Measurements from ENCODE around the gene PCSK5.
"Not testable (repeated sequence)": the region's sequence is repeated elsewhere in the genome, so short reads cannot be mapped to it uniquely, and the experiment has no call there.

PCSK5 gene

DNA sequence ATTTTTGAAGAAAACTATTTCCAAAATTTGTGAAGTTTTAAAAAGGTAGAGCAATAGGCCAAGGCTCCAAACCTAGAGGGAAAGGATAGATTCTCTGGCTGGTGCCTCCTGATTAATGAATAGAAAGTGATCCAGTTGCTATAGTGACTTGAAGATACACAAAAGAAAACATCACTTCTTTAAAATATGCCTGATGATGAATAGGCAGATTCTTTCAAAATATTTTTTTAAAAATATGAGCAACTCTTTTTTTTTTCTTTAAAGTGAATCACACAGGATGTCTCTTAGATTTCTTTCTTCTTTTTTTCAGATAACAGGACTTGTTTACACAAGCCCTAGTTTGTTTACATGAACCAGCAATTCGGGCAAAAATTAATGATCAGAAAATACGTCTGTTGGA lies 379.3 kb downstream of the PCSK5 start:
- DNase-seq (ENCODE audit: low read depth, low spot score): no peak
- H3K27ac ChIP-seq: no peak overlapping the region

DNA sequence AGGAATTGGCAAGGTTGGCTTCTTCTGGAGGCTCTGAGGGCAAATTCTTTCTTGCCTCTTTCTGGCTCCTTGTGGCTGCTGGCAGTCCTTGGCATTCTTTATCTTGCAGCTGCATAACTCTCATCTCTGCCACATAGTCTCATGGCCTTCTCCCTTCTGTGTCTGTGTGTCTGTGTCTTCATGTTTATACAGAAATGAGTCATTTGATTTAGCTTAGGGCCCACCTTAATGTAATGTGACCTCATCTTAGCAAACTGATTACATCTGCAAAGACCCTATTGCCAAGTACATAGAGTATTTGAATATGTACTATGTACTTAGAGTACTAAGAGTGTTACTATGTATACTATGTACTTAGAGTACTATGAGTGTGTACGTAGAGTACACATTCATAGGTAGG lies 381.3 kb downstream of the PCSK5 start:
- H3K27ac ChIP-seq: no peak overlapping the region
- DNase-seq (ENCODE audit: low read depth, low spot score): no peak

DNA sequence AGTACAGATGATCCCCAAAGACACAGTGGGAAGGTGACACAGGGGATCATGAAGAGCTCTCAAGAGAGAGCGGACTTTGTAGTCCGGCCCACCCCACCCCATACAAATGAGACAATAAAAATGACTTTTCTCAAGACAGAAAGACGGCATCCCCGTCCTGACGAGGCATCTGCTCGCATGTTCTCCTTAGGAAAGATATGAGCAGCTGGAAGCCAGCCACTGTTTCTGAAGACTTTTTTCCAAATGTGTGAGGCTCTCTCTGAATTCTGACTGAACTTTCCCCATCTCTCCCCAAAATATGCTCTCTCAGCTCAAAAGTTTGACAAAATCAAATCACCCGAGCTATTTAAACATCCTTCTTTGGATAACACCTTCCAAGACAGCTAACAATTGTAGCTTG lies 398.6 kb downstream of the PCSK5 start:
- no peak overlapping the region for H3K27ac ChIP-seq
- DNase-seq (ENCODE audit: low read depth, low spot score): no peak

DNA sequence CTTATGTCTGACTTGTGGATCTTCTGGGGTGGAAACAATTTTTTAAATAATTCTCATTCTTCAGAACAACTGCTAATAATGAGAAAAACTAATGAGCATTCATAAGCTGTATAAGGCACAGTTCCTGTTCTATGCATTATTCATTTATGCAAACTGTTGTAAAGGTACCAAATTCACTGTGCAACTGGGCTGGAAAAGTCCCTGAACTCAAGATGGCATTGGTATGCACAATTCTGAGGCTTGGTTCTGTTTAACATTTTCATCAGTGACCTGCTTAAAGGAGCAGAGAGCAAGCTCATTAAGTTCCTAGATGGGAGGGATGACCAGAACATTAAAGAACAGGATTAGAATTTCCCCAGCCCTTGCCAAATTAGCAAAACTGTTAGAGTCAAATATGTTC lies 399.2 kb downstream of the PCSK5 start:
- no peak overlapping the region for H3K27ac ChIP-seq
- DNase-seq (ENCODE audit: low read depth, low spot score): no peak

DNA sequence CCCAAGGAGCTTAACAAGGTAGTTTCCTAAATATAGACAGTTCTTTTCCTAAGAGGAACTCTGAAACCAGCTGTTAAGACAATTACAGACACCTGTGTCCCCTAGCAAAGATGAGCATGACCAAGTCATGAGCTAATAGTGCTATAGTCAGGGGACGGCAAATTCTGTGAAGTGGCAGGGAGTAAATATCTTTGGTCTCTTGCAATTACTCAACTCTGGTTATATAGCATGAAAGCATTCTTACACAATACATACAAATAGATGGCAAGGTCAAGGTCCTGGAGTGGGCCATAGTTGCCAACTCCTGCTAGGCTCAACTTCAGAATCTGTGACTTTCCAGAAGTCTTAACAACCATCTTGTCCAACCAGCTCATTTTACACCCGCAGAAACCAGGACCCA lies 400.1 kb downstream of the PCSK5 start:
- H3K27ac ChIP-seq: no peak overlapping the region
- DNase-seq (ENCODE audit: low read depth, low spot score): no peak

DNA sequence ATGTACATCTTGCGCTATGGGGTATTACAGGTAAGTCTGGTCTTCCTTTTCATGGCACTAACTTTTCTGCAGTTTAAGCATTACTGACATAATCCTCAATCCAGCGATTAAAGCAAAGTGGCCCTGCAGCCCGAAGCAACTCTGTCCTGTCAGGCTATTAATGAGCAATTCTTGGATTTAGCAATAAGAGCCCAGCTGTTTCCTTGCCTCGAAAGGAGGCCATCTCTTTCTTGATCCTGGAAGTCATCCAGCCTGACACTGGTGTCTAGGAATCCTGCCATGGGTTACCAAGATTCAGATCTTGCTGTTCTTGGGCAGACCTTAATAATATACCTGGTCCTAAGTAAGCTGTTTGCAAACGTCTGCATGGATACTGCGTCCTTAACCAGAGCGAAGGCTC lies 401.8 kb downstream of the PCSK5 start:
- H3K27ac ChIP-seq: no peak overlapping the region
- DNase-seq (ENCODE audit: low read depth, low spot score): no peak

DNA sequence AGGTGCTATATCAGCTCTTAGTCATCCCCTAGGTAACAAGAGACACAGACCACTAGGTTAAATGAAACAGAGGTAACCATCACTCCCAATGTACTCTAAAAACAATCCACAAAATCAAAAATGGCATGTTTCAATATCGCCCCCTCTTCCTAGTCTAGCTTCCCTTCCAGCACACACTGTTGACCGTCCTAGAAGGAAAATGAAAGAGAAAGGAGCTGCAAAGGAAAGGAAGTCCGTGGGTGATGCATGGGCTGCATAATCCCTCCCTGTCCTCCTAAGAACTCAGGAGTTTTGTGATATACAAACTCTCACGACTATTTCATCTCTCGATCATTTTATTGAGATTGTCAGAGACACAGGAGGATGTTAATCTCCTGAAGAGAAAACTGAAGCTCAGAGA lies 402.2 kb downstream of the PCSK5 start:
- no peak for DNase-seq (ENCODE audit: low read depth, low spot score)

DNA sequence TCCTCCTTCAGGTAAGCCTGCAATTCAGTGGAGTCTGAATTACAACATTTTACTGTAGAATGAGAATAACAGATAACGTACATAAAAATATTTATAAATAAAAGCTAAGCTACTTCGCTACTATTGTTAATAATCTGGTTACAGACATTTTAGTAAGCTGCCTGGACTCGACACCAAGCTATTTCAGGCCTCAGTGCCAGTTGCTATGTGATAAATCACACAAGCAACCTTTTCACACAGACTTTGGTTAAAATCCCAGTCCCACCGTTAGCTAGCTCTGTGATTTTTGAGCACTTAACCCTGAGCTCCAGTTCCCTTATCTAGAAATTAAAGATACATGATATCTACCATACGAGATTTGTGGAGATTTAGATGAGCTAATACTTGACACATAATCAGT lies 403.8 kb downstream of the PCSK5 start:
- DNase-seq (ENCODE audit: low read depth, low spot score): no peak
- H3K27ac ChIP-seq: no peak overlapping the region

More for the DNA sequence above, 402.2 kb downstream of the PCSK5 start:
- no peak overlapping the region for H3K27ac ChIP-seq

DNA sequence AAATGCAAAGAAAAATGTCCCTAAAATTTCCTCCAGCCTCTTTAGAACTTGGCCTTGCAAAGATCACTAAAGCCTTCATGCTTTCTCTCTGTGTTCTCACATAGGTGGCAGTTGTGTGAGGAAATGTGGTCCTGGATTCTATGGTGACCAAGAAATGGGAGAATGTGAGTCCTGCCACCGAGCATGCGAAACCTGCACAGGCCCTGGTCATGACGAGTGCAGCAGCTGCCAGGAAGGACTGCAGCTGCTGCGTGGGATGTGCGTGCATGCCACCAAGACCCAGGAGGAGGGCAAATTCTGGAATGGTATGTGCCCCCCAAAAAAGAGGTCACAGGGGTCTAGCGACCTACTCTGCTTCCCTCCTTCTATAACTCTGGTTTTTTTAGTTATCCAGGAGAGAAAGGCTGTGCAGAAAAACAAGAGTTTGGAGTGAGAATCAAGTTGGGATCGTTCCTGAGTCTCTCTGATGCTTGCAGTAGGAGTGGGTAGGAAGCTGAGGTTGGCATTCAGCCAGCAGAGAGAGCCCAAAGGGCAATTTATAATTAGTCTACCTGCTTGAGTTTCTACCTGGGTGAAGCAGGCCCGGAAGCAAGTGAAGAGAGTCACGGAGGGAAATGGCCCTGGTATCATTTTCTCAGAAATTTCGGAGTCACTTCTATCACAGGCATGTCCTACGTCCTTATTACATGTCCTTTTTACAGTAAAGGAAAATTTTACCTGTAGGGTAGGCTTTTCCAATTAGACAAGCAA lies 406.3 kb downstream of the PCSK5 start:
- no peak overlapping the region for H3K27ac ChIP-seq
- DNase-seq (ENCODE audit: low read depth, low spot score): no peak

DNA sequence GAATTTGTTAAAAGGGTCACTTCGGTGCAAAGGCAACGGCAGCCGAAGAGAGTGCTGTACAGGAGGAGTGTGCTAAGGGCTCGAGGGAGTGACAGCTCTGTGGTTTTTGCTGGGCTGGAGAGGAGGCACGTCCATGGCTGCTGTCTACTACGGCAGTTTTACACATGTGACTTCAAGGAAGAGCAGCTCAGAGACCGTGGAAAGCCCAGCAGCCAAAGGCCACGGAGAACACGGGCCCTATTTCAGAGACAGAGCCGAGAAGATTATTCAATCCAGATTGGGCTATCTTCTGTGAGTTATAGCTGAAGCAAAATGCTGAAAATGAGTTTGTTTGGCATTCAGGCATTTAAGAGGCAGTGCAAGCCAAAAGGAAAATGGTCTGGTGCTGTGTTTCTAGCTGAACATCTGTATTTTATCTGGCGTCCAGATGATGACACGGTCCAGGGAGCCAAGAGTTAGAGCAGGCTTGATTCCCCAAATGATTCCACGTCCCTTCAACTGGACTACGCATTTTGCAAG lies 407.3 kb downstream of the PCSK5 start:
- no peak overlapping the region for H3K27ac ChIP-seq
- no peak for DNase-seq (ENCODE audit: low read depth, low spot score)

DNA sequence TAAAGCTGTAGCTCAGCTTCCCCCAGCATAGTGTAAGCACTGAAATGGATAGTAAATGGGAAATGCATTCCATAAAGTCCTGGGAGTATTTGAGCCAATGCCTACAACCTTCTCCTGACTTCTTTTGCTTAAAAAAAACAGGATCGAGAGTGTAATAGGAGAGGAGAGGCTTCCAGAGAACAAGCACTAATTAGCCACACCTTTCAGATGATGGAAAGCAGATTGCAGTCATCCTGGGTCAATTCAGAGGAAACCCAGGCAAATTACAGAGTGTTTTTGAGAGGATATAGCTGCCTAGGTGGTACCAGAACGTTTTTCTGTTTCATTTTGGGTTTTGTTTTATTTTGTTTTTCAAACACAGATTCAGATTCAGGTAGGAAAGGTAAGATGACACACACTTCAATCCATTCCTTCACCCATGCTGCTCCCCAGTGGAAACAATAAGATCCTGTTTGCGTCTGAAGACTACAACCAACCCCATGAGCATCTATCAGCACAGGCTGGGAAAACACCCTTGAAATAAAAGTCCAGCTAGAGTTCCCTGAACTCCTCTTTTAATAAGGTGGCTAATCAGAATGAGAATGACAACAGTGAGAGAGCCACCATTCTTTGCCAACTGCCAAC lies 408.2 kb downstream of the PCSK5 start:
- H3K27ac ChIP-seq: no peak overlapping the region
- no peak for DNase-seq (ENCODE audit: low read depth, low spot score)

DNA sequence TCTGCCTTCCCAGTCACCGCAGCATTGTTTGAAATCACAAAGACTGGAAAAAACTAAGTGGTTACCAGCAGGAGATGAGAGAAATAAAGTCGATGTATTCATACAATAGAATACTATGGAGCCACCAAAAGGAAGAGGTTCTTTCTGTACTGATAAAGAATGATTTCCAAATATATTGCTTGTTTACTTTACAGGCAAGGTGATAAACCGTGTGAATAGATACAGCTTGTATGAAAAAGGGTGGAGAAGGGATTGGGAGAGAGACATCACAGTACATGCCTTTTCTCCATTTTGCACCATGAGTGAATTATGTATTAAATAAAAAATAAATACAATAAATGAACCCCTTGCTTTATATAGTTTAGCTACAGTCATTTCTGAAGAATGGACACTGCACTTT lies 412.1 kb downstream of the PCSK5 start:
- DNase-seq (ENCODE audit: low read depth, low spot score): no peak
- no peak overlapping the region for H3K27ac ChIP-seq

DNA sequence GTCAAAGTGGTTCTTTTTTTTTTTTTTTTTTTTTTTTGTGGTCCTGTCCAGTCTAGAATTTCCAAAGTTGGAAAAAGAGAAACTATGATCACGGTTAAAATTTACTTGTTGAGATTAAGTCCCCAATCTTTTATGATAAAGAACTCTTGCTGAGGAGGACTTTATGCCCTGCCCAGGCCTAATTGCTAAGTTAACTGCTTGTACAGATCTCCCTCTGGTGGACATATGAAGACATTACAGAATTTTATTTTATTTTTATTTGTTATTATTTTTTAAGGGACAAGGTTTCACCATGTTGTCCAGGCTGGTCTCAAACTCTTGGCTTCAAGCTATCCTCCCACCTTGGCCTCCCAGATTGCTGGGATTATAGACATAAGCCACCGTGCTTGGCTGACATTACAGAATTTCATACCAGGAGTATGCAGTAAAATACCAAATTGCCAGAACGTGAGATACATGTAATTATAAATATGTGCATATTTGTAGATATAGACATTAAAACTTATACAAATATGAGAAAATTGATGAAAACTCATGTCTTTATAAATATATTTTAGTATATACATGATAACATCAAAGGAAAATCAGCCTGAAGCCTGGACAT lies 412.6 kb downstream of the PCSK5 start:
- H3K27ac ChIP-seq: no peak overlapping the region
- DNase-seq (ENCODE audit: low read depth, low spot score): no peak

DNA sequence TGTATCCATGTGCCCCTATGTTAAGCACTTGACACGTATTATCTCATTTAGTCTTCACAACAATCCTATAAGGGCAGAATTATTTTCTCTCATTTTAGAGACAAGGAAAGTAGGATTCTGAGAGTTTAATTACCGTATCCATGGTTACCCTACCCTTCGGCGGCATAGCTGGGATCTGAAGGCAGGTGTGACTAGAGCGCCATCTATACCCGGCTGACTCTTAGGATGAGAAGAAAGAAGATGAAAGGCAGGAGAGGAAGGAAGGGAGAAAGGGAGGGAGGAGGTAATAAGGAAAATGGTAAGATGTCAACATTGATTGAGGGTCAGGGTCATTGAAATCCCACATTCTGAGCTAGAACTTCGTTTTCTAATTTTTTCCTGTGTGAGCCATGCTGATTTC lies 416.6 kb downstream of the PCSK5 start:
- not testable (repeated sequence) for H3K27ac ChIP-seq

DNA sequence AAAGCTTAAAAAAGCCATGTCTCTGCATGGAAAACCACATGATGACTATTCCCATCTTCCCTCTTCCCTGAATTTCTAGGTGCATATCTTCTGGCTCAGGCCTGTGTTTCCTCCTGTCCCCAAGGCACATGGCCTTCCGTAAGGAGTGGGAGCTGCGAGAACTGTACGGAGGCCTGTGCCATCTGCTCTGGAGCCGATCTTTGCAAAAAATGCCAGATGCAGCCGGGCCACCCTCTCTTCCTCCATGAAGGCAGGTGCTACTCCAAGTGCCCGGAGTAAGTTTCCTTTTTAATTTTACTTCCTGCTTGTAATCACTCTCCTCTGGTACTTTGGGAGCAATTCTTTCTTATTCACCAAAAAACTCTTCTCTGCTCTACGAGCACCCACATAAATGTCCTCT lies 420.1 kb downstream of the PCSK5 start:
- no peak overlapping the region for H3K27ac ChIP-seq
- no peak for DNase-seq (ENCODE audit: low read depth, low spot score)

More for the DNA sequence above, 416.6 kb downstream of the PCSK5 start:
- DNase-seq (ENCODE audit: low read depth, low spot score): not testable (repeated sequence)

DNA sequence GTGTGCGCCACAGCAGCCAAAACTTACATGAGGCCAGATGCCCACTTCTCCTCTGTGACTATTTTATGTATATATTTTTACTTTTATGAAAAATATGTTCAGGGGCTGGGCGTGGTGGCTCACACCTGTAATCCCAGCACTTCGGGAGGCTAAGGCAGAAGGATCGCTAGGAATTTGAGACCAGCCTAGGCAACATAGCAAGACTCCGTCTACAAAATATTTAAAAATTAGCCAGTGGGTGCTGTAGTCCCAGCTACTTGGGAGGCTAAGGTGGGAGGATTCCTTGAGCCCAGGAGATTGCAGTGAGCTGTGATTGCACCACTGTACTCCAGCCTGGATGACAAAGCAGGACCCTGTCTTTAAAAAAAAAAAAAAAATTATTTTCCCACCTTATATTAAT lies 420.5 kb downstream of the PCSK5 start:
- no peak overlapping the region for H3K27ac ChIP-seq
- no peak for DNase-seq (ENCODE audit: low read depth, low spot score)

DNA sequence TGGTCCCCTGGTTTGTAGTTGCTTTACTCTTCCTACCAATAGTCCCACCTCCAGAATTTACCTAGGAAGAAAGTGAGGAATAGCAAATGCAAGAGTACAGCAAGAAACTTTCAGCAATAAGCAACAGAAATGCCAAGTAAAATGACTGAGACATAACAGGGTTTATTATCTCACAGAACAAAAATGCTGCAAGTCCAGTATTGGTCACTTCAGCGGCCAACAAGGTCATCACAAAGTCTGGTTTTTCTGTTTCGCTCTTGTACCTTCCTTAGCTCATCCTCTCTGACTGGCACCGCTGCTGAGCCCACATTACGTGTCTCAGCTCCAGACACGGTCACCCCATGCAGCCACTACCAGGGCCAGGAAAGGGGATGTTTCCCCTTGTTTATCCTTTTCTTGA lies 421.1 kb downstream of the PCSK5 start:
- H3K27ac ChIP-seq: no peak overlapping the region
- no peak for DNase-seq (ENCODE audit: low read depth, low spot score)

DNA sequence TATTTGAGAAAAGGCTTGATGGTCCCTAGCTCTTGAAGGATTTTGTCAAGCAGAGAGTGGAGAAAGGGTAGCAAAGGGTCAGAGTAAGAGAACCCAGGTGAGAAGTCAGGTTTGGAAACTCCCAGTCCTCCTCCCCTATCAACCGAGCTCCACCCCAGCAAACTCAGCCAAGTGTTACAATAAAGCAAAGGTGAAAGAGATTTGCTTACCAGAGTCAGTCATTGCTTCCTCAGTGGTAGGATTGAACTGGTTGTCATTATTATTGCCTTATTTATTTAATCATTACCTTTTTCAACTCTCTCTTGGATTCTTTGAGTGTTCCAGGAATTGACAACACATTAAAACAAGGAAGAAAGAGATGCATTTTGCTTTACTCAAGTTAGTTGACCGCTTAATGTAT lies 423.3 kb downstream of the PCSK5 start:
- no peak overlapping the region for H3K27ac ChIP-seq
- DNase-seq (ENCODE audit: low read depth, low spot score): no peak

DNA sequence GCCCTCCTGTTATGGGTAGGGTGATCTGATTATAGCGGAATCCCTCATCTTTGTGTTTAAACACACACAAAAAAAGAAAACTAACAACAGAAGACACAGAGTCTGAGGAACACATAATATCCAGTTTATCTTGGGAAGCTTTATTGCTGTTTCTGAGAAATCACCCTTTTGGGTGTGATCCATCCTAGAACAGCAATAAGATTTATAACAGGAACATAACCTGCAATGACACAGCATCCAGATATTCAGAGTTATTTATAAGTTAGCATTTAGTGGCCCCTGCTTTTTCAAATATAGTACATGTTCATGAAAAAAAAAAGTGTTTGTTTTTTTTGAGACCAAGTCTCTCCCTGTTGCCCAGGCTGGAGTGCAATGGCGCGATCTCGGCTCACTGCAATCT lies 423.8 kb downstream of the PCSK5 start:
- DNase-seq (ENCODE audit: low read depth, low spot score): no peak

DNA sequence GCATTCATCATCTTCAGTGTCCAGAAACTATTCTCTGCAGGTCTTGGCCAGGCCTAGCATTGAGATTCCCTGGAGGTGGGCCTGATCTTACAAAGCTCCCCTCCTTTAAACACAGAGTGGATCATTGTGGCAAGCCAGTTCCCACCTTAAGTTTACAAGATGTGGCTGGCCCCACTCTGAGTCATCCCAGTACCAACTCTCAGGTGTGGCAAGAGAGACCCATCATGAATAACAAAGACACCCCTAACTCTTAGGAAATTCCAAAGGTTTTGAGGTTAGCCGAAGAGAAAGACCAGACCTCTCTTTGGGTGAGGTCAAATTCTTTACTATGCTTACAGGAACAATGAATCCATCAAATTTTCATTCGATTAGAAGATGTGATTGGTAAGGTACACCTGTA lies 425.6 kb downstream of the PCSK5 start:
- no peak for DNase-seq (ENCODE audit: low read depth, low spot score)
- no peak overlapping the region for H3K27ac ChIP-seq

More for the DNA sequence above, 423.8 kb downstream of the PCSK5 start:
- H3K27ac ChIP-seq: no peak overlapping the region

DNA sequence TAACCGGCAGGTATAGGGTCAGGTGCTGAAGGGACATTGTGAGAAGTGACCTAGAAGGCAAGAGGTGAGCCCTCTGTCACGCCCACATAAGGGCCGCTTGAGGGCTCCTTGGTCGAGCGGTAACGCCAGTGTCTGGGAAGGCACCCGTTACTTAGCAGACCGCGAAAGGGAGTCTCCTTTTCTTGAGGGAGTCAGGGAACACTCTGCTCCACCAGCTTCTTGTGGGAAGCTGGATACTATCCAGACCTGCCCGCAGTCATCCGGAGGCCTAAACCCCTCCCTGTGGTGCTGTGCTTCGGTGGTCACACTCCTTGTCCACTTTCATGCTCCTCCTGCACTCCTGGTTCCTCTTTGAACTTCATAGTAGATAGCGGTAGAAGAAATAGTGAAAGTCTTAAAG lies 429.0 kb downstream of the PCSK5 start:
- H3K27ac ChIP-seq; DNase-seq (ENCODE audit: low read depth, low spot score): not testable (repeated sequence)
